ENCODE data around the gene ALOX12.
"Not testable (repeated sequence)": the region's sequence is repeated elsewhere in the genome, so short reads cannot be mapped to it uniquely, and the experiment has no call there.

Gene ALOX12, protein sequence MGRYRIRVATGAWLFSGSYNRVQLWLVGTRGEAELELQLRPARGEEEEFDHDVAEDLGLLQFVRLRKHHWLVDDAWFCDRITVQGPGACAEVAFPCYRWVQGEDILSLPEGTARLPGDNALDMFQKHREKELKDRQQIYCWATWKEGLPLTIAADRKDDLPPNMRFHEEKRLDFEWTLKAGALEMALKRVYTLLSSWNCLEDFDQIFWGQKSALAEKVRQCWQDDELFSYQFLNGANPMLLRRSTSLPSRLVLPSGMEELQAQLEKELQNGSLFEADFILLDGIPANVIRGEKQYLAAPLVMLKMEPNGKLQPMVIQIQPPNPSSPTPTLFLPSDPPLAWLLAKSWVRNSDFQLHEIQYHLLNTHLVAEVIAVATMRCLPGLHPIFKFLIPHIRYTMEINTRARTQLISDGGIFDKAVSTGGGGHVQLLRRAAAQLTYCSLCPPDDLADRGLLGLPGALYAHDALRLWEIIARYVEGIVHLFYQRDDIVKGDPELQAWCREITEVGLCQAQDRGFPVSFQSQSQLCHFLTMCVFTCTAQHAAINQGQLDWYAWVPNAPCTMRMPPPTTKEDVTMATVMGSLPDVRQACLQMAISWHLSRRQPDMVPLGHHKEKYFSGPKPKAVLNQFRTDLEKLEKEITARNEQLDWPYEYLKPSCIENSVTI

GRCh38 chr17:6995500-6996255 is at the start of gene ALOX12:
Gene ALOX12 (plus strand): TSS chr17:6996049. CDS start chr17:6996118, 69 bp downstream.
- DNase-seq (ENCODE audit: low read depth): no peak

DNA sequence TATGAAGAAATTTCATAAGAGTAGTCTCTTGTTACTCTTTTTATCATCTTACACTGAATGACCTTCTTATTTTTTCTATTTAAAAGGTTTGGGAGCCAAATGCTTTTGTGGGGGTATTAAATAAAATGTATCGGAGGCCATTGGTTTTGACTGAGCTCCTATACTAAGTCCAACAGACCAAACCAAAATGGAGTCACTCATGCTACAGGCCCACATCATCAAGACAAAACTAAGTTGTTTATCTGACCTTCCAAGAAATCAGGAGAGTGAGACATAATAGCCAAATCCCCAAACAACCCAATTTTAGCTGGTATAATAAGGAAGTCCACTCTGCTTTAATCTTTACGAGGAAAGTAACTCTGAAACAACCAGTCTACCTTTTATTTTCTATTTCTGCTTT is 48.1 kb upstream of the ALOX12 start:
- DNase-seq (ENCODE audit: low read depth): no peak

- DNase-seq (ENCODE audit: low read depth): peak; percentile 12
These were observed 47.3 kb upstream of the ALOX12 start for GRCh38 chr17:6948562-6948961.

DNA sequence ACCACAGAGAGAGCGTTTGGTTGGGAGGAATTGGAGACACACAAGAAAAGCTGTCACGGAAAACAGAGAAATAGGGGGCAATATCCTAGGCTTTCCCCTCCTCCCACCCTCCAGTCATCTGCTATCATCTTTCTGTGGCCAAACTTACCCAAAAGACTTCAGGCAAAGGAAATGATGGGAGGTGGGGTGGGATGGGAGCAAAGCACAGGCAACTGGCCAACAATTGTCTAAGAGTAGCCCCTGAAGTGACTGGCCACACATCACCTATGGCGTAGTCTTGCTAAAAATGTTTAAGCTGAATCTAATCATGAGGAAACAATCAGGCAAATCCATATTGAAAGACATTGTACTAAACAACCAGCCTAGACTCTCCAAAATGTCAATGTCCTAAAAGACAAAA is 46.9 kb upstream of the ALOX12 start:
- no peak for DNase-seq (ENCODE audit: low read depth)

DNA sequence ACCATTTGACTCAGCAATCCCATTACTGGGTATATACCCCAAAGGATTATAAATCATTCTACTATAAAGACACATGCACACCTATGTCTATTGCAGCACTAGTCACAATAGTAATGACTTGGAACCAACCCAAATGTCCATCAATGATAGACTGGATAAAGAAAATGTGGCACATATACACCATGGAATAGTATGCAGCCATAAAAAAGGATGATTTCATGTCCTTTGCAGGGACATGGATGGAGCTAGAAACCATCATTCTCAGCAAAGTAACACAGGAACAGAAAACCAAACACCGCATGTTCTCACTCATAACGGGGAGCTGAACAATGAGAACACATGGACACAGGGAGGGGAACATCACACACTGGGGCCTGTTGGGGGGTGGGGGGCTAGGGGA is 44.9 kb upstream of the ALOX12 start:
- not testable (repeated sequence) for DNase-seq (ENCODE audit: low read depth)

GRCh38 chr17:6953689-6954088 is 42.2 kb upstream of the ALOX12 start:
- DNase-seq (ENCODE audit: low read depth): no peak

- no peak for DNase-seq (ENCODE audit: low read depth)
These were observed 36.1 kb upstream of the ALOX12 start for GRCh38 chr17:6959700-6960099.

DNA sequence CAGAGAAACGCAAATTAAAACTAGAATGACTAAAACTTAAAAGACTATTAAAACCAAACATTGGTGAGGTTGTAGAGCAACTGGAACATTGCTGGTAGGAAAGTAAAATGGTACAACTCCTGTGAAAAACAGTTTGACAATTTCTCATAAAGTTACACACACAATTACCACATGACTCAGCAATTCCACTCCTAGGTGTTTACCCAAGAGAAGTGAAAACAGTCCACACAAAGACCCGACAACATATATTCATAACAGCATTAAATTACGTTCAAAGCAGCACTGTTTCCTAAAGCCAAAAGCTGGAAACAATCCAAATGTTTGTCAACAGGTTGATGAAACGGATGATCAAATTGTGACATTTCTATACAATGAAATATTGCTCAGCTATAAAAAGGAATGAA is 26.5 kb upstream of the ALOX12 start:
- DNase-seq (ENCODE audit: low read depth): no peak

DNA sequence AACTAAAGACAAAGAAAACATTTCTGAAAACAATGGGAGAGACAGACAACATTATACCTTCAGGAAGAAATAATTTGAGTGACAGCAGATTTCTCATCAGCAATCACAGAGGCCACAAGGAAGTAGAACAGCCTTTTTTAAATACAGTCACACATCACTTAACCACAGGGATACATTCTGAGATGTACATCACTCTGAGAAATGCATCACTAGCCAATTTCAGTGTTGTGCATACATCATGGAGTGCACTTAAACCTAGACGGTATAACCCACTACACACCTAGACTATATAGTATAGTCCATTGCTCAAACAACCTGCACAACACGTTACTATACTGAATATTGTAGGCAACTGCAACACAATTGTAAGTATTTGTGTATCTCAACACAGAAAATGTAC is 24.9 kb upstream of the ALOX12 start:
- no peak for DNase-seq (ENCODE audit: low read depth)

DNA sequence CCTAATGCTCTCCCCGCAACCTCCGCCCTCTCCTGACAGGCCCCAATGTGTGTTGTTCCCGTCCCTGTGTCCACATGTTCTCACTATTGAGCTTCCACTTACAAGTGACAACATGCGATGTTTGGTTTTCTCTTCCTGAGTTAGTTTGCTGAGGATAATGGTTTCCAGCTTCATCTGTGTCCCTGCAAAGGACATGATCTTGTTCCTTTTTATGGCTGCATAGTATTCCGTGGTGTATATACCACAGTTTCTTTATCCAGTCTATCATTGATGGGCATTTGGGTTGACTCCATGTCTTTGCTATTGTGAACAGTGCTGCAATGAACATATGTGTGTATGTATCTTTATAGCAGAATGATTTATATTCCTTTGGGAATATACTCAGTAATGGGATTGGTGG is 16.4 kb upstream of the ALOX12 start:
- not testable (repeated sequence) for DNase-seq (ENCODE audit: low read depth)

DNA sequence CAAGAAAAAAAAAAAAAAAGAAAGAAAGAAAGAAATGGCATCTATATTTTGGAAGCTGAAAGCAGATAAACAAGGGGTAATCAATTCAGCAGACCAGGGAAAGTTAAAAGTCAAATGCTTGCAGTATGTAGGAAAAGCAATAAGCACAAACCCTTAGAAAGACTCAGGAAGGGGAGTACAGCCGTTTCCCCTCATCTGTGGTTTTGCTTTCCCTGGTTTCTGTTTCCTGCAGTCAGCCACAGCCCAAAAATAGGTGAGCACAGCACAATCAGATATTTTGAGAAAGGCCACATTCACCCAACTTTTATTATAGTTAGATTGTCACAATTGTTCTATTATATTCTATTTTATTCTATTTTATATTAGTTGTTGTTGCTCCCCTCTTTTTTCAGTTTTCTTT is 14.4 kb upstream of the ALOX12 start:
- no peak for DNase-seq (ENCODE audit: low read depth)

DNA sequence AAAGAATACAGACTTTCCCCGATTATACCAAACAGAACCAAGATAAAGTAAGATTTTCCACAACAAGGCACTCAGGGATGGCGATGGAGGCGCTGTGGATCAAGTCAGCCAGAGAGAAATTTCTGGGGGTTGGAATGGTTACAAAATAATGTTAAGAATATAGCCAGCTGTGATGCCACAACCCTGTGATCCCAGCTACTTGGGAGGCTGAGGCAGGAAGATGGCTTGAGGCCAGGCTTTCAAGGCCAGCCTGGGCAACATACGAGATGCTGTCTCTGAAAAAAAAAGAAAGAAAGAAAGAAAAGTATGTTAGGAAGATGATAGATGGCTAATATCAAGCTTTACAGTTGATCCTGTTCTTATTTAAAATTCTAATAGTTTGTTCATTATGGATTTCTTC is 10.6 kb upstream of the ALOX12 start:
- DNase-seq (ENCODE audit: low read depth): no peak

GRCh38 chr17:6986676-6987075 is 9.2 kb upstream of the ALOX12 start:
- no peak for DNase-seq (ENCODE audit: low read depth)

GRCh38 chr17:6989779-6990178 is 6.1 kb upstream of the ALOX12 start:
- DNase-seq (ENCODE audit: low read depth): no peak

DNA sequence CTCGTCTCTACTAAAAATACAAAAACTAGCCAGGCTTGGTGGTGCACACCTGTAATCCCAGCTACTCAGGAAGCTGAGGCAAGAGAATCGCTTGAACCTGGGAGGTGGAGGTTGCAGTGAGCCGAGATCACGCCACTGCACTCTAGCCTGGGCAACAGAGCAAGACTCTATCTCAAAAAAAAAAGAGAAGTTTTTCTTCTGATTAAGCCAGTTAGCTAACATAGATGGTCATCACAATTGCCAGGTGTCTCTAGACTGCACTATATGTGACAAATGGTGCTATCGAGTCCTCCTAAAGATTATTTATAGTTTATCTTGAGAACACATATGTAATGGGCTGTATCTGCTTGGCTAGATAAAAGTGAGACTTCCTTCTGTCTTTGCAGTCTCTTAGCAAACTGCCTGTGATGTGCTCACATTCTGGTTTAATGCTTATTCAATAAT is 2.2 kb upstream of the ALOX12 start:
- DNase-seq (ENCODE audit: low read depth): not testable (repeated sequence)

- no peak for DNase-seq (ENCODE audit: low read depth)
These were observed 1.7 kb upstream of the ALOX12 start for GRCh38 chr17:6994118-6994598.

DNA sequence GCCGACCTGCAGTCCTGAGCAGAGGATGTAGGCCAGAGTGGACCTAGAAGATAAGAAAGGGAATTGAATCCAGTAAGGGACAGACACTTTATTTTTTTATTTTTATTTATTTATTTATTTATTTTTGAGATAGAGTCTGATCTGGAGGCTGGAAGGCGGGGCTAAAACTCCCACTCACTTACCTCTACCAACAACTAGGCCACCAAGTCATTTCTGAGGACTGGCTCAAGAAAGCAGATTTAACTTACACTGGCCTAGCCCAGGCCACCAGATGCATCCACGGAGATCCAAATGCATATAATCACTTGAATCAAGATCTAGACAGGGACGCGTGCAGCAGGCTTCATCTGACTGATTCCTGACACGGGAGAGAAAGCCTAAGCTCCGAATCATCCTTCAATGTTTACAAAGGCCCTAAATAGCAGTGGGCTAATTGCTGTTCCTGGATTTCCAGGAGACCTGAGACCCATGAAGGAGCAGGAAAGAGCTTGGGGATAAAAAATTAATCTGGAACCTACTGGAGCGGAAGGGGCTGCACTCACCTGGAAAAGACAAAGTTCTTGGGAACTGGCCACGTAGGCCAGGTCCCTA is 1.1 kb upstream of the ALOX12 start:
- peak; percentile 66 for DNase-seq (ENCODE audit: low read depth)

DNA sequence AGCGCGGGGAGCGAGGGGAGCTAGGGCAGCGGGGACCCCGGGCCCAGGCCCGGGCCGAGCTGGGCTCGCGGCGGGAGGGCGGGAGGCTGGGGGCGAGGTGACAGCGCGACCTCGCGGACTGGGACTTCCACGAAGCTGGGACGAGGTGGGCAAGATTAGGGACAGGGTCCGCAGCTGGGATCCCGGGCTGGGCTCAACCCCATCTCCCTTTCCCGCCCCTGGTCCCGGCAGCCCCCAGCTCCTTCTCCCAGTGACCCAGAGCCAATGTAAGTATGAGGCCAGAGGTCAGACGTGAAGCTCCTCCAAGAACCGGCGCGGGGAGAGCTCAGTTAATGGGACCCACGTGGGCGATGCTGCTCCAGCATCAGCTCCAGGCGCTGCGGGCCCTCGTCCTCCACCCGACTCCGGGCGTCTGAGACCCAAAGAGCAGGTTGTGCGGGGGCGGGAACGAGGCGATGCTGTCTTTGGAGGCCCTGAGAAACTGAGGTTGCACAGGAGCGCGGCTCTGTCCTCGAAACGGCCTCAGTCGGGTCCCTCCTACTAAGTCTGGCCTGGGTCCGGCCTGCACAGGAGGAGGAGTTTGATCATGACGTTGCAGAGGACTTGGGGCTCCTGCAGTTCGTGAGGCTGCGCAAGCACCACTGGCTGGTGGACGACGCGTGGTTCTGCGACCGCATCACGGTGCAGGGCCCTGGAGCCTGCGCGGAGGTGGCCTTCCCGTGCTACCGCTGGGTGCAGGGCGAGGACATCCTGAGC is 585 bp downstream of the ALOX12 start:
- no peak for DNase-seq (ENCODE audit: low read depth)

GRCh38 chr17:6997171-6997570 is 1.3 kb downstream of the ALOX12 start:
- DNase-seq (ENCODE audit: low read depth): no peak

GRCh38 chr17:6998855-6999508 is 3.1 kb downstream of the ALOX12 start:
- no peak for DNase-seq (ENCODE audit: low read depth)
